ENCODE measurements around the gene DRAXIN. TPM values are rescaled to one million over a fixed set of nuclear protein-coding genes. Genes with fewer than 3 reads are reported as not detected.

DRAXIN gene
- polyA plus RNA-seq, 1 of the 3 experiments (the other 2 are of a cell fraction): 0.97 TPM

DNA sequence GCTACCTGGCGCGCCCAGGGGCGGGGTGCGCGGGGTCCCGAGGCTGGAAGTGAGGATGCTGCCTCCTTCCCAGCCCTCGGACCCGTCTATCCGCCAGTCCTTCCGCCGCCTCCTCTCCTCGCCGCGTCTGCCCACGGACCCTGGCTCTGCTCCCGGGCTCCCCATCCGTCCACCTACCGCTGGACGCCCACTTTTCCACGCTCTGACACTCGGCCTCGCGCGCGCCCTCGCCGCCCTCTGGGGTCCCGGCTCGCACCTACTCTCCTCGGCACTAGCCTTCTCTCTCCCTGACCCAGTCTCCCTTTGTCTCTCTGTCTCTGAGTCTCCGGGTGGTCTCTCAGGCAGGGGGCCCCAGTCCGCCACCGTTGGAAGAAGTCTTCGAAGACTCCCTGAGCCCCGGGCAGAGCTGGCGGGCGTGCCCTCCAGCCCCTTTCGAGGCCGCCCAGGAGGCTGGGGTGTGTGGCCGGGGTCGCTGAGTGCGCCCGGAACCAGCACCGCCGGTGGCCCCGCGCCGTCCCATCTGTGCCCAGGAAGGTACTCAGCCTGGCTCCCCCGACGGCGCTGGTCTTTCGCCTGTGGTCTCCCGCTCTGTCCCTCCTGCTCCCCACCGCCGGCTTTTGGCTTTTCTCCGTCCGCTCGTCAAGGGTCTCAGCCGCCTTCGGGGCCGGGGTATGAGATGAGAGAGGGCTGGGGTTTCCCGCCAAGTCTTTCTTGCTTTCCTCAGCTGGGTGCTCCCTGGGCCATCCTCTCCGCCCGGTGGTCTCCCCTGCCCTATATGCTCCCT, 610 bp downstream of the DRAXIN start (continued):
- TF ChIP-seq SMC3 (IDR thresholded peaks at IDR 0.05; ENCODE audit: low read depth, low read length): no peak
- no peak for TF ChIP-seq RCOR1 (IDR thresholded peaks at IDR 0.05; ENCODE audit: low read length)
- no peak for TF ChIP-seq MEF2A (IDR thresholded peaks at IDR 0.05; ENCODE audit: borderline replicate concordance, low read depth)
- TF ChIP-seq IRF3 (IDR thresholded peaks at IDR 0.05; ENCODE audit: low read depth, low read length): no peak

DNA sequence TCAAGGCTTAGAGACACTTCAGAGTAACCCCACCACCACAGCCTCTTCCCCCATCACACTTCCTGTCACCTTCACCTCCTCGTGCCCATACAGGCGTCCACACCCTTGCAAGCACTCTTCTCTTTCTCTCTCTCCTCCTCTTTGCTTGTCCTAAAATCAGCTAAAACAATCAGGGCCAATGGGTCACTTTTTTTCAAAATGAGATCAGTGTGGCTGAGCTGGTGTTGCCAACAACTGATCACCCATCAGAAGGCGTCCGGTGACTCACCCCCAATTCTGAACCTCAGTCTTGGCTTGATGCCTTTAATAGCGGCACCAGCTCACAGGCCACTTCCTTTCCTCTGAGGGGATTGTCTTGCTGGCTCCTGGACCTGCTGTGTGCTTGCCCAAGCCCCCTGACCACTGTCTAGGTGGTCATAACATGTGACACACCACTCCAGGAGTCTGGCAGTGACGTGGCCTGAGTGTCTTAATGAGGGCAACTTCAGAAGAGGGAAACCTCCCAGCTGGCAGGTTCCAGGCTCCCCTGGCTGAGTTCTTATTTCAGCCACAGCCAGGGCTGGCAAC, 1.6 kb downstream of the DRAXIN start:
- 14% methylated on average over 5 of the region's 6 CpGs for WGBS (ENCODE audit: low lambda C conversion rate)
- TF ChIP-seq NFIC (IDR thresholded peaks at IDR 0.05; ENCODE audit: borderline replicate concordance) (peak; percentile 91), TCF12 (IDR thresholded peaks at IDR 0.05) (peak; percentile 71), YY1 (IDR thresholded peaks at IDR 0.05; ENCODE audit: low read depth) (no peak), MEF2A (IDR thresholded peaks at IDR 0.05; ENCODE audit: borderline replicate concordance, low read depth) (no peak), RAD21 (IDR thresholded peaks at IDR 0.05; ENCODE audit: low read length) (no peak), PBX3 (IDR thresholded peaks at IDR 0.05) (peak; percentile 60), JUND (IDR thresholded peaks at IDR 0.05) (peak; percentile 67), FOSL2 (IDR thresholded peaks at IDR 0.05; ENCODE audit: borderline replicate concordance, low read depth) (peak; percentile 82)
- H3K9ac ChIP-seq: no peak overlapping the region
- no peaks in the 10 kb centered on the region for H3K9me2 ChIP-seq
- POLR2A ChIA-PET: no interaction called here
- DNase-seq: no peak
- H3K27me3 ChIP-seq (ENCODE audit: insufficient read depth): peaks cover 14% of the 10 kb centered on the region
- no peaks in the 10 kb centered on the region for H3K36me3 ChIP-seq (replicated peaks in 1 of 2; ENCODE audit: control insufficient read depth in 1 of 2, insufficient read depth in 2 of 2, low read length in 1 of 2)
- CTCF ChIA-PET: interaction anchor here (0.8 to 2.7 kb wide), 5 partner anchors 9 to 43 kb away, joined by 3 to 10 read pairs (median 4); no protein-coding TSS in a partner anchor
- peaks cover 16% of the 10 kb centered on the region for H3F3A ChIP-seq (replicated peaks; ENCODE audit: insufficient read depth)
- peaks cover 6 to 15% of the 10 kb centered on the region in 2 experiments; a peak in 3 of 4 replicates for H3K4me1 ChIP-seq (ENCODE audit: control insufficient read depth in 1 of 2, insufficient read depth in 2 of 2, low read depth in 1 of 2, low read length in 1 of 2)
- H3K4me2 ChIP-seq: peak overlapping the region; percentile 76; the same call in 1 of the 2 replicates
- no peaks in the 10 kb centered on the region for H3K79me2 ChIP-seq (ENCODE audit: insufficient read depth)
- H4K20me1 ChIP-seq (ENCODE audit: insufficient read depth): 0 out of 2 replicates have a peak, but pooled peaks cover 5% of the 10 kb centered on the region
- no peaks in the 10 kb centered on the region for H3K9me3 ChIP-seq
- no peak overlapping the region for H3K4me3 ChIP-seq (ENCODE audit: low read depth in 2 of 2, low read length in 1 of 2)
- H3K27ac ChIP-seq (ENCODE audit: low read depth in 2 of 2, low read length in 1 of 2): peak overlapping the region in 1 of 2 experiments; percentile 13; a peak in 1 of 4 replicates
- no peak overlapping the region for H2AFZ ChIP-seq (ENCODE audit: low read depth)

DNA sequence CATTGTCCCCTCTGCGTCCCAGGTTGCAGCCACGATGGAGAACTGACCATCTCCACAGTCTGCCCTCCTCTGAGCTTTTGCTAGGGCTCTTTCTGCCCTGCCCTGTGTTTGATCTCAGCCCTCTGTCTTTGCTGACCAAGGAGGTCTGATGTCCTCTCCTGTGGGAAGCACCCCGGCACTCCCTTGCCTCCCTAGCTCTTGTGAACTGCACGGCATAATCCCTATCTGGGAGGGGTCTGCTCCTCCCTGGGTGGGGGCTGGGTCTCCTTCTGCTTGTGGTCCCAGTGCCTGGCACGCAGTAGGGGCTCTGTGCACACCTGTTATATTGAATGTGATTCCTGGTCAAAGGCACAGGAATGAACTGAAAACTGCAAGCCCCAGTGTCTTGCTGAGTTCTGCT, 2.4 kb downstream of the DRAXIN start:
- ChIA-PET CTCF (interaction anchor here (0.8 to 2.7 kb wide), 6 partner anchors 15 to 44 kb away, joined by 4 to 16 read pairs (median 10); partner anchors contain the start of gene FBXO6), POLR2A (interaction anchor here (0.7 kb wide), 1 partner anchor 215 kb away, joined by 3 read pairs; the partner anchor contains the start of gene DISP3)
- Histone ChIP-seq H3K36me3 (replicated peaks in 1 of 2; ENCODE audit: control insufficient read depth in 1 of 2, insufficient read depth in 2 of 2, low read length in 1 of 2) (no peaks in the 10 kb centered on the region), H3K9ac (no peak overlapping the region), H2AFZ (ENCODE audit: low read depth) (no peak overlapping the region), H3K9me2 (no peaks in the 10 kb centered on the region), H3K27ac (ENCODE audit: low read depth in 2 of 2, low read length in 1 of 2) (no peak overlapping the region; a peak in 1 of 4 replicates), H3K79me2 (ENCODE audit: insufficient read depth) (no peaks in the 10 kb centered on the region), H3K27me3 (ENCODE audit: insufficient read depth) (peaks cover 14% of the 10 kb centered on the region), H3F3A (replicated peaks; ENCODE audit: insufficient read depth) (peaks cover 16% of the 10 kb centered on the region), H3K4me2 (peak overlapping the region; percentile 76; the same call in 1 of the 2 replicates), H3K9me3 (no peaks in the 10 kb centered on the region), H3K4me1 (ENCODE audit: control insufficient read depth in 1 of 2, insufficient read depth in 2 of 2, low read depth in 1 of 2, low read length in 1 of 2) (peaks cover 6 to 15% of the 10 kb centered on the region in 2 experiments; a peak in 3 of 4 replicates), H3K4me3 (ENCODE audit: low read depth in 2 of 2, low read length in 1 of 2) (no peak overlapping the region), H4K20me1 (ENCODE audit: insufficient read depth) (0 out of 2 replicates have a peak, but pooled peaks cover 5% of the 10 kb centered on the region)
- no peak for DNase-seq
- TF ChIP-seq, protein P1, sequence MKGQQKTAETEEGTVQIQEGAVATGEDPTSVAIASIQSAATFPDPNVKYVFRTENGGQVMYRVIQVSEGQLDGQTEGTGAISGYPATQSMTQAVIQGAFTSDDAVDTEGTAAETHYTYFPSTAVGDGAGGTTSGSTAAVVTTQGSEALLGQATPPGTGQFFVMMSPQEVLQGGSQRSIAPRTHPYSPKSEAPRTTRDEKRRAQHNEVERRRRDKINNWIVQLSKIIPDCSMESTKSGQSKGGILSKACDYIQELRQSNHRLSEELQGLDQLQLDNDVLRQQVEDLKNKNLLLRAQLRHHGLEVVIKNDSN (IDR thresholded peaks at IDR 0.05; ENCODE audit: borderline replicate concordance, low read depth): no peak
- no peak for TF ChIP-seq CHD2 (IDR thresholded peaks at IDR 0.05; ENCODE audit: low read length, partially characterized antibody)
- TF ChIP-seq FOXJ3 (CRISPR knock-in tag; IDR thresholded peaks at IDR 0.05): no peak
- TF ChIP-seq PBX3 (IDR thresholded peaks at IDR 0.05): no peak
- WGBS (ENCODE audit: low lambda C conversion rate): 67% methylated on average over 5 of the region's 5 CpGs

Data from SK-N-SH (cell line).